Psoas muscle (tissue), 8 donors: ENCODE measurements around the gene VSIG10L2. TPM values are rescaled to one million over a fixed set of nuclear protein-coding genes. Genes with fewer than 3 reads are reported as not detected.

Experiments
- ATAC-seq, 4 donors: fragments of 200-7000 bp; cut with Tn5 transposase; one replicate each; pipeline ENCODE4 v1.9.1; 2020; ENCODE audit warnings: moderate library complexity in 3 of 4, mild to moderate bottlenecking in 2 of 4
- DNase-seq, 2 donors: peaks; one replicate each; pipeline ENCODE4 v3.0.0-alpha.2; 2020
- H3K27ac ChIP-seq: fragments of 200-600 bp; one replicate; pipeline ENCODE4 v1.8.0; 2022
- H3K27me3 ChIP-seq, 3 donors: fragments of 200-600 bp in 1 of 3; one replicate each; pipeline versions ENCODE4 v1.6.1 to v1.8.0; 2013 to 2022; ENCODE audit warnings: low read length in 2 of 3, mild to moderate bottlenecking in 2 of 3, moderate library complexity in 1 of 3; ENCODE audit not compliant: insufficient read depth in 3 of 3
- H3K36me3 ChIP-seq, 2 donors: fragments of 200-600 bp in 1 of 2; one replicate each; pipeline versions ENCODE4 v1.6.1 to v1.8.0; 2013 to 2022; ENCODE audit warnings: low read depth in 1 of 2, mild to moderate bottlenecking in 1 of 2, moderate library complexity in 1 of 2; ENCODE audit not compliant: insufficient read depth in 1 of 2
- H3K4me1 ChIP-seq: fragments of 200-600 bp; one replicate; pipeline ENCODE4 v1.8.0; 2022
- H3K4me3 ChIP-seq: fragments of 200-600 bp; one replicate; pipeline ENCODE4 v1.8.0; 2022; ENCODE audit warnings: mild to moderate bottlenecking
- H3K9me3 ChIP-seq: fragments of 200-600 bp; one replicate; pipeline ENCODE4 v1.8.0; 2022
- CTCF ChIP-seq: fragments of 200-600 bp; IDR thresholded peaks from one replicate; pipeline ENCODE4 v1.8.0; 2022; ENCODE audit warnings: antibody characterized with exemption
- WGBS, 3 donors: extraction: QIAGEN DNeasy Blood & Tissue Kit; methylation state at CpG; one replicate each; pipeline versions ENCODE4 v1.1.6 to v1.1.7; 2013; 5-methylcytosine and 5-hydroxymethylcytosine counted together
- intact Hi-C, 2 donors: fragments of 100-400 bp; cut with DNase I; formaldehyde crosslinking; loops; one replicate each; pipeline versions ENCODE4 v1.11.0 to v1.14.2; 2022
- polyA plus RNA-seq, 3 donors: library from polyadenylated mRNA; stranded (reverse); fragments of 200-250 nt; gene quantifications; one replicate each; pipeline ENCODE4 v1.2.3, GENCODE V29; 2013
- total RNA-seq, 4 donors: library from RNA; stranded (reverse); fragmentation: NEBNext Ultra II Directional in 2 of 4; extraction: Animal tissue kit (Norgen Biotek cat#: 25700) in 2 of 4; gene quantifications; one replicate each; pipeline versions ENCODE4 v1.2.1 to v1.2.4, GENCODE V29; 2021 to 2023
- donor health status: healthy with polysubstance abuse.
- donor health status: DM: no; HTN: no; CAD: no; lungs with moderate emphysema.
- donor health status: Bipolar disorder and iron deficiency.
- donor health status: healthy.
- donor health status: DM: yes; HTN: yes; CAD: no.
- donor health status: DM: no; HTN: no; CAD: no.
- donor health status: DM: no; HTN: no; CAD: no.
- donor health status: DM: yes; HTN: yes; CAD: no.

VSIG10L2 gene
- total and polyA plus RNA-seq, 7 donors = 0.21 TPM; not detected in 6

- intact Hi-C loops = loop anchor here in 1 of 2 donors (10.0 kb wide), 2 partner anchors 120 to 170 kb away; partner anchors contain the start of gene CDON
- WGBS, 3 donors = 68 to 77% (median 73%) methylated on average over 15 of the region's 15 CpGs
- Histone ChIP-seq H3K27me3 (no peaks in the 10 kb centered on the region), H3K36me3 (no peaks in the 10 kb centered on the region), H3K4me3 (no peak overlapping the region), H3K27ac (no peak overlapping the region), H3K4me1 (no peaks in the 10 kb centered on the region), H3K9me3 (no peaks in the 10 kb centered on the region)
- DNase-seq (no peak), ATAC-seq (no peak)
- TF ChIP-seq CTCF = no peak
Observed at GRCh38 chr11:125945011-125945796, 640 bp upstream of the VSIG10L2 start.

GRCh38 chr11:125946712-125947418, 1.0 kb downstream of the VSIG10L2 start:
- Histone ChIP-seq H3K36me3 (no peaks in the 10 kb centered on the region), H3K4me1 (no peaks in the 10 kb centered on the region), H3K9me3 (no peaks in the 10 kb centered on the region), H3K27me3 (no peaks in the 10 kb centered on the region), H3K27ac (no peak overlapping the region), H3K4me3 (no peak overlapping the region)
- ATAC-seq (no peak), DNase-seq (no peak)
- intact Hi-C loops = loop anchor here in 1 of 2 donors (10.0 kb wide), 2 partner anchors 118 to 168 kb away; partner anchors contain the start of gene CDON
- no peak for TF ChIP-seq CTCF
- WGBS, 3 donors = 91 to 93% (median 92%) methylated on average over 14 of the region's 14 CpGs

- DNase-seq (no peak), ATAC-seq (no peak)
- H3K9me3 ChIP-seq = no peaks in the 10 kb centered on the region
- H3K4me3 ChIP-seq = no peak overlapping the region
- intact Hi-C loops = loop anchor here in 1 of 2 donors (10.0 kb wide), 2 partner anchors 117 to 167 kb away; partner anchors contain the start of gene CDON
- H3K36me3 ChIP-seq = no peaks in the 10 kb centered on the region
- no peak for TF ChIP-seq CTCF
- no peaks in the 10 kb centered on the region for H3K27me3 ChIP-seq
- no peaks in the 10 kb centered on the region for H3K4me1 ChIP-seq
- 82 to 84% (median 82%) methylated on average over 23 to 24 of the region's 24 CpGs for WGBS, 3 donors
- H3K27ac ChIP-seq = no peak overlapping the region
Observed at GRCh38 chr11:125947419-125948277, 1.8 kb downstream of the VSIG10L2 start.

GRCh38 chr11:125948278-125949051, 2.6 kb downstream of the VSIG10L2 start:
- Histone ChIP-seq H3K27ac (no peak overlapping the region), H3K4me3 (no peak overlapping the region), H3K36me3 (no peaks in the 10 kb centered on the region), H3K4me1 (no peaks in the 10 kb centered on the region), H3K9me3 (no peaks in the 10 kb centered on the region), H3K27me3 (no peaks in the 10 kb centered on the region)
- DNase-seq = no peak
- intact Hi-C loops = loop anchor here in 1 of 2 donors (10.0 kb wide), 2 partner anchors 116 to 166 kb away; partner anchors contain the start of gene CDON
- 84 to 90% (median 88%) methylated on average over 23 of the region's 23 CpGs for WGBS, 3 donors
- no peak for TF ChIP-seq CTCF
- no peak for ATAC-seq
